Esophagus muscularis mucosa (tissue), 4 donors: Measurements from ENCODE around the gene PIP5K1B. TPM values are rescaled to one million over a fixed set of nuclear protein-coding genes. Genes with fewer than 3 reads are reported as not detected.

Experiments
- DNase-seq: peaks from one replicate; pipeline ENCODE4 v3.0.0-alpha.2; 2017; ENCODE audit errors: extremely low spot score
- H3K27ac ChIP-seq, 4 donors: fragments of 200-600 bp; sonication (generic); replicated peaks in 1 of 4; 1 replicate in 3 of 4; 2 replicates in 1 of 4; pipeline ENCODE4 v1.5.1; 2016 to 2019; ENCODE audit warnings: mild to moderate bottlenecking in 1 of 4
- H3K27me3 ChIP-seq, 4 donors: fragments of 200-600 bp; sonication (generic); one replicate each; pipeline versions ENCODE4 v1.5.1 to v1.6.0; 2016 to 2019
- H3K36me3 ChIP-seq, 4 donors: fragments of 200-600 bp; sonication (generic); one replicate each; pipeline ENCODE4 v1.5.1; 2016 to 2019
- H3K4me1 ChIP-seq, 4 donors: fragments of 200-600 bp; sonication (generic); one replicate each; pipeline ENCODE4 v1.5.1; 2016 to 2019
- H3K4me3 ChIP-seq, 4 donors: fragments of 200-600 bp; sonication (generic); 1 replicate in 2 of 4; 2 replicates in 2 of 4; pipeline ENCODE4 v1.5.1; 2016 to 2019; ENCODE audit warnings: mild to moderate bottlenecking in 4 of 4, moderate library complexity in 1 of 4
- H3K9me3 ChIP-seq, 4 donors: fragments of 200-600 bp; sonication (generic); 1 replicate in 3 of 4; 2 replicates in 1 of 4; pipeline ENCODE4 v1.5.1; 2016 to 2019
- EP300 ChIP-seq: sonication (generic); formaldehyde crosslinking; IDR thresholded peaks from one replicate; pipeline ENCODE4 v1.6.1; 2017; ENCODE audit warnings: antibody characterized with exemption
- POLR2A ChIP-seq: fragments of 450-650 bp; IDR thresholded peaks from one replicate; pipeline ENCODE4 v1.6.1; 2017; ENCODE audit warnings: antibody characterized with exemption, moderate library complexity, mild to moderate bottlenecking, low read depth
- POLR2AphosphoS5 ChIP-seq, 2 donors: sonication (generic); formaldehyde crosslinking; IDR thresholded peaks; one replicate each; pipeline ENCODE4 v1.6.1; 2017; ENCODE audit warnings: antibody characterized with exemption in 2 of 2
- WGBS: methylation state at CpG from one replicate; pipeline ENCODE4 v1.1.5; 2018; 5-methylcytosine and 5-hydroxymethylcytosine counted together
- intact Hi-C: fragments of 100-400 bp; cut with DNase I; formaldehyde crosslinking; loops from one replicate; pipeline ENCODE4 v1.15.1; 2023
- total RNA-seq, 4 donors: library from RNA; depleted of rRNA; stranded (reverse); fragments of >200 nt; gene quantifications; one replicate each; pipeline versions ENCODE4 v1.1.0 to v1.2.1, GENCODE V29; 2016
- TF ChIP-seq, protein P1 (sequence below), 3 experiments: fragments of 200-600 bp in 2 of 3; fragments of 450-650 bp in 1 of 3; sonication (generic) in 2 of 3; IDR thresholded peaks; one replicate each; pipeline ENCODE4 v1.5.1; 2017 to 2019; ENCODE audit warnings: antibody characterized with exemption in 3 of 3, mild to moderate bottlenecking in 2 of 3, moderate library complexity in 1 of 3

The PIP5K1B gene
- total RNA-seq, 4 donors from 2014 or later, result 0.42 to 1.7 (median 1.2) TPM

DNA sequence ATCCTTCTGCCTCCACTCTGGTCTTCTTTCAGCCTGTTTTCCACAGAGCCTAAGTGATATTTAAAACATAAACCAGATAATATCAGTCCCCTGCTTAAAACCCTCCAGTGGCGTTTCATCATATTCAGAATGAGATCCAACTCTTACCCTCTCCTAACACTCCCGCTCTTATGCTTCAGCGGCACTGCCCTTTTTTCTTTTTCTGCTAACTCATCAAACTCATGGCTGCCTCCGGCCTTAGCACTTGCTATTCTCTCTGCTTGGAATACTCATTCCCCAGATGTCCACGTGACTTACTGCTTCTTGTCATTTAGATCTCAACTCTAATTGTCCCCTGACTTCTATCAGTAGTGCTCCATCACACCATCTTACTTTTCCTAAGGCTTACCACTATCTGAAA, 73.6 kb downstream of the PIP5K1B start:
- no peak for DNase-seq
- Histone ChIP-seq H3K4me3 (no peak overlapping the region), H3K36me3 (no peaks in the 10 kb centered on the region), H3K27ac (no peak overlapping the region), H3K27me3 (no peaks in the 10 kb centered on the region), H3K9me3 (no peaks in the 10 kb centered on the region), H3K4me1 (peaks cover 30 to 42% (median 39%) of the 10 kb centered on the region in 4 donors)
- WGBS, result 95% methylated on average over 5 of the region's 5 CpGs
- TF ChIP-seq EP300 (no peak), POLR2AphosphoS5 (IDR thresholded peaks at IDR 0.05) (no peak), POLR2A (no peak)
- TF ChIP-seq, protein P1, sequence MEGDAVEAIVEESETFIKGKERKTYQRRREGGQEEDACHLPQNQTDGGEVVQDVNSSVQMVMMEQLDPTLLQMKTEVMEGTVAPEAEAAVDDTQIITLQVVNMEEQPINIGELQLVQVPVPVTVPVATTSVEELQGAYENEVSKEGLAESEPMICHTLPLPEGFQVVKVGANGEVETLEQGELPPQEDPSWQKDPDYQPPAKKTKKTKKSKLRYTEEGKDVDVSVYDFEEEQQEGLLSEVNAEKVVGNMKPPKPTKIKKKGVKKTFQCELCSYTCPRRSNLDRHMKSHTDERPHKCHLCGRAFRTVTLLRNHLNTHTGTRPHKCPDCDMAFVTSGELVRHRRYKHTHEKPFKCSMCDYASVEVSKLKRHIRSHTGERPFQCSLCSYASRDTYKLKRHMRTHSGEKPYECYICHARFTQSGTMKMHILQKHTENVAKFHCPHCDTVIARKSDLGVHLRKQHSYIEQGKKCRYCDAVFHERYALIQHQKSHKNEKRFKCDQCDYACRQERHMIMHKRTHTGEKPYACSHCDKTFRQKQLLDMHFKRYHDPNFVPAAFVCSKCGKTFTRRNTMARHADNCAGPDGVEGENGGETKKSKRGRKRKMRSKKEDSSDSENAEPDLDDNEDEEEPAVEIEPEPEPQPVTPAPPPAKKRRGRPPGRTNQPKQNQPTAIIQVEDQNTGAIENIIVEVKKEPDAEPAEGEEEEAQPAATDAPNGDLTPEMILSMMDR (IDR thresholded peaks at IDR 0.05), result no peak
- intact Hi-C loops, result loop anchor here (10.0 kb wide), 1 partner anchor 194 kb away; no protein-coding TSS in a partner anchor

DNA sequence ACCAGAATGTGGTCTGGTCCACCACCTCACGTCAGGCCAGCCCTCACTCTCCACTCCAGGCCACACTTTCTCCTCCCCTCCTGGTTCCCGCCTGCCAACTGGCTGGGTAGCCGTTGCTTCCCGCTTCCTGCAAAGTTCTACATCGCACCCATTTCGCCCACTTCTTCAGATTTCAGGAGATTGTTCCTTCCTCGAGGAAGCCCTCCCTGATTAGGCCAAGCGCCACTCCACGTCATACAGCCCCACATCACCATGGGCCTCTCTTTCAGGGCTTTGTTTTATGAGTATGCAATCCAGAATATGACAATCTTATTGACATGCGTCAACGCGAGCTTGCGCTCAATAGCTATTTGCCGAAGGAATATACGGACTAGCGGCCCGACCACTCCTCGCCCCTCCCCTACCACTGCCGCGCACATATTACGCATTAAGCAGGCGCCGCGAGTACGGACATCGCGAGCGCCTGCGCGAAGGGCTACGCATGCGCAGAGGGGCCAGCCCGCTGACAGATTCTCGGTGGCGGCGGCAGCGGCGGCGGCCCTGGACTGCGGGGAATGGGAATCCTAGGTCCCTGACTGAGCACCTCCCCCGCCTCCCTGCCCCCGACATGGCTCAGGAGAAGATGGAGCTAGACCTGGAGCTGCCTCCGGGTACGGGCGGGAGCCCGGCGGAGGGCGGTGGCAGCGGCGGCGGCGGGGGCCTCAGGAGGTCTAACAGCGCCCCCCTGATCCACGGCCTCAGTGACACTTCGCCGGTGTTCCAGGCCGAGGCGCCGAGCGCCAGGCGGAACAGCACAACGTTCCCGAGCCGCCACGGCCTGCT, 74.7 kb downstream of the PIP5K1B start:
- peak; percentile 98 for DNase-seq
- Histone ChIP-seq H3K9me3 (no peaks in the 10 kb centered on the region), H3K36me3 (no peaks in the 10 kb centered on the region), H3K4me3 (peak overlapping the region; percentile 65 to 82 (median 72)), H3K4me1 (peaks cover 39 to 53% (median 49%) of the 10 kb centered on the region in 4 donors), H3K27me3 (no peaks in the 10 kb centered on the region), H3K27ac (peak overlapping the region; percentile 86 to 94 (median 91))
- intact Hi-C loops, result loop anchor here (10.0 kb wide), 1 partner anchor 195 kb away; no protein-coding TSS in a partner anchor
- WGBS, result under 1% methylated on average over 36 of the region's 65 CpGs
- peak; percentile 48 for TF ChIP-seq POLR2A
- peak; percentile 89 to 96 for TF ChIP-seq POLR2AphosphoS5 (IDR thresholded peaks at IDR 0.05)
- TF ChIP-seq, protein P1 (IDR thresholded peaks at IDR 0.05), result peak; percentile 11 to 44 (median 39)
- TF ChIP-seq EP300, result no peak

DNA sequence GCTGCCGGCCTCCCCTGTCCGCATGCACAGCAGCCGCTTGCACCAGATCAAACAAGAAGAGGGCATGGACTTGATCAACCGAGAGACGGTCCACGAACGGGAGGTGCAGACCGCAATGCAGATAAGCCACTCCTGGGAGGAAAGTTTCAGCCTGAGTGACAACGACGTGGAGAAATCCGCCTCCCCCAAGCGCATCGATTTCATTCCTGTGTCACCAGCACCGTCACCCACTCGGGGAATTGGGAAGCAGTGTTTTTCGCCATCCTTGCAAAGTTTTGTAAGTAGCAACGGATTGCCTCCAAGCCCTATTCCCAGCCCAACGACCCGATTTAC, 75.3 kb downstream of the PIP5K1B start:
- WGBS, result 2% methylated on average over 16 of the region's 19 CpGs
- TF ChIP-seq POLR2A (no peak), POLR2AphosphoS5 (IDR thresholded peaks at IDR 0.05) (no peak), EP300 (no peak)
- TF ChIP-seq, protein P1 (IDR thresholded peaks at IDR 0.05), result no peak
- DNase-seq, result no peak
- Histone ChIP-seq H3K4me1 (peaks cover 43 to 59% (median 55%) of the 10 kb centered on the region in 4 donors), H3K27me3 (no peaks in the 10 kb centered on the region), H3K36me3 (no peaks in the 10 kb centered on the region), H3K4me3 (peak overlapping the region; percentile 65 to 82 (median 72)), H3K9me3 (no peaks in the 10 kb centered on the region), H3K27ac (peak overlapping the region; percentile 86 to 94 (median 91))
- intact Hi-C loops, result no loop called here

DNA sequence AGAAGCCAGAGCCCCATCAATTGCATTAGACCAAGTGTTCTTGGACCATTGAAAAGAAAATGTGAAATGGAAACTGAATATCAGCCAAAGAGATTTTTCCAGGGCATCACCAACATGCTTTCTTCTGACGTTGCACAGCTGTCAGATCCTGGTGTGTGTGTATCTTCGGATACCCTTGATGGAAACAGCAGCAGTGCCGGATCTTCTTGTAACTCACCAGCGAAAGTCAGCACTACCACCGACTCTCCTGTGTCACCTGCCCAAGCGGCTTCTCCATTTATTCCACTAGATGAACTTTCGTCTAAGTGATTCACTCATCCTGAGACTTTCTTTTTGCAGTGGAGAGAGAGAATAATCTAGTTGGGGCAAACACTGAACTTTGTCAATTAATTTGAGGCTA, 75.7 kb downstream of the PIP5K1B start:
- intact Hi-C loops, result no loop called here
- Histone ChIP-seq H3K4me1 (peaks cover 45 to 63% (median 59%) of the 10 kb centered on the region in 4 donors), H3K27ac (peak overlapping the region; percentile 86 to 94 (median 91))

More for the DNA sequence above, 75.7 kb downstream of the PIP5K1B start:
- no peaks in the 10 kb centered on the region for H3K9me3 ChIP-seq
- peak overlapping the region; percentile 65 to 82 (median 72) for H3K4me3 ChIP-seq
- H3K27me3 ChIP-seq, result no peaks in the 10 kb centered on the region
- H3K36me3 ChIP-seq, result no peaks in the 10 kb centered on the region
- WGBS, result 17% methylated on average over 6 of the region's 7 CpGs
- DNase-seq, result no peak
- TF ChIP-seq EP300, result no peak
- no peak for TF ChIP-seq POLR2A
- TF ChIP-seq, protein P1 (IDR thresholded peaks at IDR 0.05), result no peak
- no peak for TF ChIP-seq POLR2AphosphoS5 (IDR thresholded peaks at IDR 0.05)
